NCI-H526 treated with DMSO at 0.1 percent for 48 hours (cell line): ENCODE results near the gene PLRG1.

Source experiments
- DNase-seq: peaks from one replicate; lab custom pipeline; 2025; lab: John Stamatoyannopoulos, UW

The PLRG1 gene

GRCh38 chr4:154573190-154573870 is 23.1 kb upstream of the PLRG1 start:
- no peak for DNase-seq

GRCh38 chr4:154569584-154569983 is 19.4 kb upstream of the PLRG1 start:
- DNase-seq = no peak

DNA sequence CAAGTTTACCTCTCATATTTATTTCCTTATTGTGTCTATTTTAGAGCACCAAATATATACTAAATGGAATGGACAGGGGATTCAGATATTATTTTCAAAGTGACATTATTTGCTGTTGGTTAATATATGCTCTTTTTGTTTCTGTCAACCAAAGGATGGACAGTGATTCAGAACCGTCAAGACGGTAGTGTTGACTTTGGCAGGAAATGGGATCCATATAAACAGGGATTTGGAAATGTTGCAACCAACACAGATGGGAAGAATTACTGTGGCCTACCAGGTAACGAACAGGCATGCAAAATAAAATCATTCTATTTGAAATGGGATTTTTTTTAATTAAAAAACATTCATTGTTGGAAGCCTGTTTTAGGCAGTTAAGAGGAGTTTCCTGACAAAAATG is 18.8 kb upstream of the PLRG1 start:
- no peak for DNase-seq

- DNase-seq = no peak
Measured at GRCh38 chr4:154566639-154567204, 16.5 kb upstream of the PLRG1 start.

DNA sequence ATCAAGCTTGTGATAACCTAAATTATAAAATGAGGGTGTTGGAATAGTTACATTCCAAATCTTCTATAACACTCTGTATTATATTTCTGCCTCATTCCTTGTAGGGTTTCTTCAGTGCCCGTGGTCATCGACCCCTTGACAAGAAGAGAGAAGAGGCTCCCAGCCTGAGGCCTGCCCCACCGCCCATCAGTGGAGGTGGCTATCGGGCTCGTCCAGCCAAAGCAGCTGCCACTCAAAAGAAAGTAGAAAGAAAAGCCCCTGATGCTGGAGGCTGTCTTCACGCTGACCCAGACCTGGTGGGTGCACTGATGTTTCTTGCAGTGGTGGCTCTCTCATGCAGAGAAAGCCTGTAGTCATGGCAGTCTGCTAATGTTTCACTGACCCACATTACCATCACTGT is 15.5 kb upstream of the PLRG1 start:
- DNase-seq = no peak

GRCh38 chr4:154564311-154564710 is 14.1 kb upstream of the PLRG1 start:
- DNase-seq = no peak

DNA sequence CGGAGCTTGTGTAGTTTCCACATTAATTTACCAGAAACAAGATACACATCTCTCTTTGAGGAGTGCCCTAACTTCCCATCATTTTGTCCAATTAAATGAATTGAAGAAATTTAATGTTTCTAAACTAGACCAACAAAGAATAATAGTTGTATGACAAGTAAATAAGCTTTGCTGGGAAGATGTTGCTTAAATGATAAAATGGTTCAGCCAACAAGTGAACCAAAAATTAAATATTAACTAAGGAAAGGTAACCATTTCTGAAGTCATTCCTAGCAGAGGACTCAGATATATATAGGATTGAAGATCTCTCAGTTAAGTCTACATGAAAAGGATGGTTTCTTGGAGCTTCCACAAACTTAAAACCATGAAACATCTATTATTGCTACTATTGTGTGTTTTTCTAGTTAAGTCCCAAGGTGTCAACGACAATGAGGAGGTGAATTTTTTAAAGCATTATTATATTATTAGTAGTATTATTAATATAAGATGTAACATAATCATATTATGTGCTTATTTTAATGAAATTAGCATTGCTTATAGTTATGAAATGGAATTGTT is 12.6 kb upstream of the PLRG1 start, which contains the start of gene FGB:
Gene FGB, plus strand, starts transcription at position 315 of the 558 bp plus-strand sequence. Its CDS starts 8 bp downstream, at position 323.
- DNase-seq = no peak

DNA sequence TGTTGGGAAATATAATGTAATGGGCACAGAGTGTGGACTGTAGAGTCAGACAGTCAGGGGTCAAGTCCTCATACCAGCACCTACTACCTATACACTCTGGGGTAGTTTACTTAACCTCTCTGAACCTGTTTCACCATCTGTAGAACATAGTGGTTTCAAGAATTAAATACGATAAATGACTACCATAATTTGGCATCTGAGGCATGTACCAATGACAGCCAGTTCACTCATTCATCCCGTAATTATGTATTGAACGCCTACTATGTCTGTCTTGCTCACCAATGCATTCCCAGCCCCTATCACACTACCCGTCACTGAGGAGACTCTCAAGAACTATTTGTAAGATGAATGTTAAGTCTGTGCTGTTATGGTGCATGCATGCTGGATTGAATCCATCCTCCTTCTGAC is 10.6 kb upstream of the PLRG1 start:
- no peak for DNase-seq

GRCh38 chr4:154560419-154560801 is 10.2 kb upstream of the PLRG1 start:
- no peak for DNase-seq

DNA sequence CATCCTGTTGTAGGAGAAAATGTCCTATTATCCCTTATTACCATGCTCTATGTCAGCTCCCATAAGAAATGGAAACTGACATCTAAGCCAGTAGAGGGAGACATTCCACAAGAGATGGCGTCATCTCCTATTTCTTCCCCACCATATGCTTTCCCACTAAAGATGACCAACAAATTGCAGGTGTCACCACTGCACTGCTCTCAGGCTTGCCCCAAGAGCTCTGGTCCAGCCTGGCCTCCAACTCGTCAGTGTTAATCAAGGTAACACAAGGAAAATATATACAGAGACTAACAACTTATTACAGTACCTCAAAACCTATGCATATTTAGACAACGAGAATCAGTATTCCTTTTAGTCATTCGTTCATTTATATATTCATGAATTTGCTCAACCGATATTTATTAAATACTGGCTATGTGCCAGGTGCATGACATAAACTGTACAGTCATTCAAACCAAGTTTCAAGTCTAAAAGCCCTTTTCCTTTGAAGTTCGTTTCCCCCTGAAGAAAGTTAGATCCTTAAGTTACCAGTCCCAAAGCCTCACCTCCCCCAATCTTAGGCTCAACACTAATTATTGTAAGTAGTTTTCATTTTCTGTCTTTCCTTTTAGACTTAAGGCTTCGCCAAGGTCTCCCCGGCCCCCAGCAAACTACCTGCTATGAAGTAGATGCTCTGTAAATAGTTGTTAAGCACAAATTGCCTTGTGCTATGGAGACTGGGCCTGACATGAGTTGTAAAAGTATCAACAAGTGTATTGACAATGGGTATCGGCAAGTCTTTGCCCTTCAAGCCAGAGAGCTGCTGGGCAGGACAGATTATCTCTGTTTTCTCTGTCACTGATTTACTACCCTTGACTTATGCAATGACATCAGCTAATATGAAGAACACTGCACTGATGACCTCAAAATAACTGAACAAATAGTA is 9.6 kb upstream of the PLRG1 start:
- DNase-seq = peak; percentile 21

GRCh38 chr4:154559141-154559493 is 8.9 kb upstream of the PLRG1 start:
- DNase-seq = no peak

DNA sequence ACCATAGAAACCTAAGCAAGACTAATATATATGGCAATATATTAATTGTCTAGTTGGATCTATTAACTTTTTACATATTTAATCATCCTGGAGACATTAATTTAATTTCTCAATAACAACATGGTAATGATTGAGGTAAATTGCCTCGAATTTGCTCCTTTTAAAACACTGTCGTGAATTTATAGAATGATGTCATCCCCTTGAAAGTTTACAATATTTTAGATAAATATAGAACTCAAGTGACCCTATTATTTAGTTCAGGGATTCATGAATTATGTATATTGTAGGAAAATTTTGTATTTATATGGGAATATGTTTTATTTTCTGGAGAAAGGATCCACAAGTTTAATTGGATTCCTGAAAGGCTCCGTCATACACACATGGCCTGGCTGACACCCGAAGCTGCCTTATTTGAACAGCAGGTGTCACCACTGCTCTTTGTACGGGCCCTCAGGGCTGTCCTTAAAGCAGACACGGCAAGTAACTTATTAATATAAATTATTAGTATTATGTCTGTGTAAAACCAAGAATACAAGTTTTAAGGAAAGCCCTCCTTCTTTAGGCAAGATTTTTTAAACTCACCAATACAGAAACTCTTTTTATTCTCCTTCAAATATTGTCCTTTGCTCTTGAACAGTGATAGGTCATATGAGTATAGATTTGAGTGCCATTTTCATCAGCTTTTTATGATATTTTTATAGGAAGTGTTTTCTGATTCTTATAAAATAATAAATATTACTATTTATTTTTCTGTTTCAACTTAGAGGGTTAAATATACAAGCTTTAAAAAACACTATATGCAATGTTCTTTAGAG is 1.9 kb upstream of the PLRG1 start:
- DNase-seq = peak; percentile 55

GRCh38 chr4:154545689-154546088 is 4.5 kb downstream of the PLRG1 start:
- DNase-seq = no peak

- no peak for DNase-seq
Measured at GRCh38 chr4:154542271-154542879, 7.8 kb downstream of the PLRG1 start.

DNA sequence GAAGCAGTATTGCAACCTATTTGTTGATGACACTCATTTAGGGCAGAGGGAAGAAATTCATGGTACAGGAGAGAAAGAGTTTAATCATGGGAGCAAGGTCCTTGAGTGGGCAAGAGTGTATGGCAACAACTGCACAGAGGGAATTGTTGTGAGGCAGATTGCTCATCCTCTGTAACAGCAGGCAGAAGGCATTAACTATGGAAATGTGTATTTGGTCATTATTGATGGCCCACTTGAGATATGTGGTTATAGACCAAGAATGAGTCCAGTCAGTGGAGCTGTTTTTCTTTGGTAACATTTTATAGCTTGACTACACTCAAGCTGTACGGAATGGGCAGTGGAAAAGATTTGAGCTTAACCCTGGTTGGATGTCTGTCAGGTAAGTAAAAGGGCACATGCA is 15.9 kb downstream of the PLRG1 start:
- DNase-seq = no peak

- no peak for DNase-seq
Measured at GRCh38 chr4:154529728-154530519, 20.3 kb downstream of the PLRG1 start.

- DNase-seq = peak; percentile 46
Measured at GRCh38 chr4:154528869-154529268, 21.3 kb downstream of the PLRG1 start.

GRCh38 chr4:154527308-154527707 is 22.9 kb downstream of the PLRG1 start:
- no peak for DNase-seq

GRCh38 chr4:154526151-154526550 is 24.0 kb downstream of the PLRG1 start:
- no peak for DNase-seq

- DNase-seq = no peak
Measured at GRCh38 chr4:154521607-154522006, 28.6 kb downstream of the PLRG1 start.

- DNase-seq = no peak
Measured at GRCh38 chr4:154519214-154519613, 31.0 kb downstream of the PLRG1 start.
